Sigmoid colon (tissue), 3 donors: Measurements from ENCODE around the gene GLB1L3.

Experiments
- CTCF ChIP-seq, 4 experiments: fragments of 450-650 bp in 3 of 4; fragments of 200-600 bp in 1 of 4; IDR thresholded peaks; one replicate each; pipeline ENCODE4 v1.5.1; 2016 to 2019; ENCODE audit warnings: antibody characterized with exemption in 4 of 4, mild to moderate bottlenecking in 3 of 4, moderate library complexity in 2 of 4
- POLR2A ChIP-seq, 2 donors: fragments of 450-650 bp; IDR thresholded peaks; one replicate each; pipeline ENCODE4 v1.6.1; 2016; ENCODE audit warnings: antibody characterized with exemption in 2 of 2, mild to moderate bottlenecking in 2 of 2, moderate library complexity in 2 of 2

GRCh38 chr11:134243913-134244312 is 32.3 kb upstream of the GLB1L3 start:
- TF ChIP-seq CTCF (IDR thresholded peaks at IDR 0.05) (no peak), POLR2A (IDR thresholded peaks at IDR 0.05) (no peak)
